ENCODE data around the gene C2orf15.
"Not testable (repeated sequence)": the region's sequence is repeated elsewhere in the genome, so short reads cannot be mapped to it uniquely, and the experiment has no call there.

C2orf15 gene

DNA sequence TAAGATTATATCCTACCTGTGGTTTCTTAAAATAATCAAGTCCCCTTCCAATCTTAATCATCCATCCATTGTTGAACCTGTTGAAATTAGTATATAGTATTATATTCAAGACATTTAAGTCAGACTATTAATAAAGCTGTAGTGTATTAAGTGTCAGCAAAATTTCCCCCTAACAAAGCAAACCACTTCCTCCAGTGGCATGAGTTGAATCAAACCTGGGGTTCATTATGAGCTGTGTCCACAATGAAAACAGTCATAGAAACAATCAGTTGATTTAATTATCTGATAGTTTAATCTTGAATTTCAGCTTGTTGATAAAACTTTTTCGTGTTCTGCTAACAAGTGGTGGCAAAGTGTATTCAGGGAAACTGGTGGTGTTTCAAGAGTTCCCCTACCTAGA is 28.0 kb downstream of the C2orf15 start:
- no peak for DNase-seq

DNA sequence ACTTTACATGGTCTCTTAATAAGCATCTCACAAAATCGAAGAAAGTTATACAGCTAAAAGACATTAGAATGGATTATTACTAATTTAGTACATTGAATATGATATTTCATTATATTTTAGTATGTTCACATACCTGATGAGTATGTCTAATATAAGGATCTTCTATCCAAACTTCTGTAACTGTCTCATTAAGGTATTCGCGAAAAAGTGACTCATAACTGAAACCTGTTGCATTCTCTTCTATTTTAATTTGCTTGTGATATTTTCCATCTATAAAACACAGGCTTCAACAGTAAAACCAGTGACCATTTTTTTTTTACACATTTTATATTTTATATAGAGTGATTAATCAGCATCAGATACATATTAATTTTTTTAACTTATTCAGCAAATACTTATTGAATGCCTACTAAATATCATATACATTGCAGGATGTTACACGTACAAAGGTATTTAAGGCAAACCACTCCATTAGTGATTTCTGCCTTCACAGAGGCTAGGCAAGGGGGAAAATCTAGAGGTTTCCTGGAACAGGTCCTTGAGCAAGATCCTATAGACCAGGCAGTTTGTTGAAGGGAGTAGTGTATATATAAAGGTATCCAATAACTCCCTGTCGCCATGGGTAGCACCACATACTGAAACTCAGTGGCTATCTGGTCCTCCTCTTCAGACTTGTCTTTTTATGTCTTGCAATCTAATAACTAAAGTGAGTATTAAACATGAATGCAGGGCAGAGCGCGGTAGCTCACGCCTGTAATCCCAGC is 30.1 kb downstream of the C2orf15 start:
- DNase-seq = no peak

- peak; percentile 92 for DNase-seq
These were observed 39.5 kb downstream of the C2orf15 start, which contains the start of the genes MITD1 and MRPL30 for GRCh38 chr2:99180755-99181623. MITD1 (minus strand) TSS chr2:99181058; CDS start chr2:99180981, 77 bp downstream. MRPL30 (plus strand) TSS chr2:99181184; CDS start chr2:99186204, 5,020 bp downstream.

- DNase-seq = peak; percentile 34
These were observed 40.1 kb downstream of the C2orf15 start for GRCh38 chr2:99181624-99182000.

- no peak for DNase-seq
These were observed 41.5 kb downstream of the C2orf15 start for GRCh38 chr2:99183025-99183424.

- peak; percentile 42 for DNase-seq
These were observed 43.3 kb downstream of the C2orf15 start for GRCh38 chr2:99184811-99185210.

- DNase-seq = no peak
These were observed 45.5 kb downstream of the C2orf15 start for GRCh38 chr2:99187011-99187410.

- no peak for DNase-seq
These were observed 46.9 kb downstream of the C2orf15 start for GRCh38 chr2:99188357-99188756.

- DNase-seq = no peak
These were observed 49.0 kb downstream of the C2orf15 start for GRCh38 chr2:99190548-99190947.

- DNase-seq = not testable (repeated sequence)
These were observed 50.9 kb downstream of the C2orf15 start for GRCh38 chr2:99192364-99192763.

DNA sequence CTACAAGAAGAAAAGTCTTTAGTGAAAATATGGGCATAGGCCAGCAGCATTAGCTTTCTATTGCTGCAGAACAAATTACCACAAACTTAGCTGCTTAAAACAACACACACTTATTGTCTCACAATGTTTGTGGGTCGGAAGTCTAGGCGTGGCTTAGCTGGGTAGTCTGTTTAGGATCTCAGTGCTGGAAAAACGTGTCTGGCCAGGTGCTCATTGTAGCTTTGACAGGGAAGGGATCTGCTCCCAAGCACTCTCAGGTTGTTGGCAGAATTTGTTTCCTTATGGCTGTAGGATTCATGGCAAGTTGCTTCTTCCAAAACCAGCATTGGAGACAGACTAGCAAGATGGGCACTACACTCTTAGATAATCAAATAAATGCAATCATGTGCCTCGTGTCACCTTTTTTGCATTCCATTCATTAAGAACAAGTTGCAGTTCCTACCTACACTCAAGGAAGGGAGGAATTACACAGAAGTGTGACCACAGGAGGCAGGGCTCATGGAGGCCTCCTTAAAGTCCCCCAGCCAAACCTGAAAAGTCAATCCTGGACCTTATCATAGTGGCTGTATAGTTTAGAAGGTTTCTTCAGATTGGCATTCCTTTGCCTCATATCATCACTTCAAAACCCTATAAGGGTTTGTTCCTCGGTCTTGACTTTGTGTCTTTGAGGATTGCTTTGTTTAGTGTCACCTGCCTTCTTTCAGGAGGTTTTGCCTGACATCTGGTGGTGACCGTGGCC is 56.8 kb downstream of the C2orf15 start:
- no peak for DNase-seq

- DNase-seq = peak; percentile 19
These were observed 58.7 kb downstream of the C2orf15 start for GRCh38 chr2:99200076-99200800.

All from NCI-H69 (cell line).